A673 (cell line): ENCODE measurements around the gene NPTN. TPM values are rescaled to one million over a fixed set of nuclear protein-coding genes. Genes with fewer than 3 reads are reported as not detected.

Experiments
- BruUV-seq: library from RNA; stranded (reverse); fragments of 400-500 nt; replicated peaks from 2 replicates; lab custom pipeline; 2021; lab: Mats Ljungman, UMichigan
- CTCF ChIA-PET: fragments of 300-600 bp; sonication (Branson Sonifier 250); formaldehyde crosslinking; loops from one replicate; lab custom pipeline; 2022; ENCODE audit warnings: antibody characterized with exemption; lab: Charles Lee
- POLR2A ChIA-PET: fragments of 300-600 bp; sonication (Branson Sonifier 250); formaldehyde crosslinking; loops from one replicate; lab custom pipeline; 2022; ENCODE audit warnings: antibody characterized with exemption; ENCODE audit not compliant: low non-redundant PET; lab: Charles Lee
- DNase-seq: peaks from one replicate; pipeline ENCODE4 v3.0.0-alpha.2; 2015; ENCODE audit warnings: low spot score
- H3K27ac ChIP-seq: fragments of 200-600 bp; sonication (generic); 2 replicates; pipeline ENCODE4 v1.5.1; 2016; ENCODE audit warnings: mixed run types, low read depth, mild to moderate bottlenecking, mixed read lengths, antibody characterized with exemption, low read length; ENCODE audit not compliant: poor library complexity, severe bottlenecking
- H3K27me3 ChIP-seq: fragments of 200-600 bp; sonication (generic); replicated peaks from 2 replicates; pipeline ENCODE4 v1.6.1; 2017; ENCODE audit warnings: mixed run types, low read depth, mild to moderate bottlenecking, mixed read lengths, antibody characterized with exemption, low read length; ENCODE audit not compliant: insufficient read depth, poor library complexity
- H3K36me3 ChIP-seq: fragments of 200-600 bp; sonication (generic); 2 replicates; pipeline ENCODE4 v1.6.1; 2016; ENCODE audit warnings: mixed run types, mild to moderate bottlenecking, mixed read lengths, antibody characterized with exemption, low read length; ENCODE audit not compliant: insufficient read depth, poor library complexity, severe bottlenecking
- H3K4me1 ChIP-seq: fragments of 200-600 bp; sonication (generic); 2 replicates; pipeline ENCODE4 v1.6.1; 2017; ENCODE audit warnings: mixed run types, mild to moderate bottlenecking, mixed read lengths, antibody characterized with exemption, low read length; ENCODE audit not compliant: insufficient read depth, poor library complexity, severe bottlenecking
- H3K4me3 ChIP-seq: fragments of 200-600 bp; sonication (generic); 2 replicates; pipeline ENCODE4 v1.5.1; 2016; ENCODE audit warnings: low read depth, mixed run types, mild to moderate bottlenecking, mixed read lengths, low read length; ENCODE audit not compliant: poor library complexity, severe bottlenecking
- H3K9me3 ChIP-seq: fragments of 200-600 bp; sonication (generic); 2 replicates; pipeline ENCODE4 v1.6.1; 2016; ENCODE audit warnings: mixed run types, low read depth, mild to moderate bottlenecking, mixed read lengths, antibody characterized with exemption, low read length; ENCODE audit not compliant: poor library complexity, severe bottlenecking
- EZH2 ChIP-seq: fragments of 200-600 bp; sonication (generic); IDR thresholded peaks from 2 replicates; pipeline ENCODE4 v1.6.1; 2017; ENCODE audit warnings: borderline replicate concordance, low read depth, mild to moderate bottlenecking, mixed read lengths, antibody characterized with exemption, low read length; ENCODE audit not compliant: poor library complexity, severe bottlenecking
- intact Hi-C: fragments of 100-400 bp; cut with micrococcal nuclease; formaldehyde crosslinking; loops from one replicate; pipeline ENCODE4 v1.10.0; 2022; ENCODE audit not compliant: unreplicated experiment
- total RNA-seq: library from RNA; stranded (reverse); gene quantifications from 2 replicates; pipeline ENCODE4 v1.2.3, GENCODE V29; 2021
- TF ChIP-seq, protein P1 (sequence below): fragments of 300-800, 200-600 bp; sonication (generic); conservative IDR thresholded peaks from 2 replicates; pipeline ENCODE4 v1.5.1; 2017; ENCODE audit warnings: low read depth, mild to moderate bottlenecking, antibody characterized with exemption, low read length, moderate library complexity, mixed read lengths

Gene NPTN
- total RNA-seq, 1 experiment from 2014 or later = 101 TPM

DNA sequence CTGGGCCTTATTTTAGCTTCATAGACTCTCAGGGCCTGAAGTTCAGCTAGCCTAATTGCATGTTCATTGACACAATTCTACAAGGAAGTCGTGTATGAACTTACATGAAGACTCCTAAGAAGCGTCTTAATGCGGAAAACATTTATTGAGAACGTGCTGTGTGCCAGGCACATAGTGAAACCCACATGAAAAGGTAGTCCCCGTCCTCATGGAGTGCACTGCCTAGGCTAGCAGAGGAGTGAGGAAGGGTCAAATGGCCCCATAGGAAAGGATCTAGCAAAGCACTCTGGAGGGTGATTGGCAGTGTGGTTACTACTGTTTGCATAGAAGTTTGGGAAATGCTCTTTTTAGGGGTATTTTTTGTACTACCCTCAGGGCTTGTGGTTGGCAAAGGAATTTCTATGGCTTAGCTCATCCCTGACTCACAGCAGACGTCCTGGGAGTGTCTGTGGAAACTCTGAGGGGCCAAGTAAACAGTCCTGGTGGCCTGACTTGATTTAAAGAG is 854 bp upstream of the NPTN start:
- ChIA-PET CTCF (interaction anchor here (4.1 kb wide), 1 partner anchor 74 kb away, joined by 55 read pairs; no protein-coding TSS in a partner anchor), POLR2A (interaction anchor here (0.7 kb wide), 1 partner anchor 11 kb away, joined by 3 read pairs; no protein-coding TSS in a partner anchor)
- DNase-seq = no peak
- Histone ChIP-seq H3K4me3 (peak overlapping the region; percentile 75), H3K9me3 (no peaks in the 10 kb centered on the region), H3K27ac (peak overlapping the region; percentile 73), H3K4me1 (peaks cover 34% of the 10 kb centered on the region), H3K36me3 (no peaks in the 10 kb centered on the region), H3K27me3 (no peaks in the 10 kb centered on the region)
- TF ChIP-seq EZH2 = no peak
- TF ChIP-seq, protein P1, sequence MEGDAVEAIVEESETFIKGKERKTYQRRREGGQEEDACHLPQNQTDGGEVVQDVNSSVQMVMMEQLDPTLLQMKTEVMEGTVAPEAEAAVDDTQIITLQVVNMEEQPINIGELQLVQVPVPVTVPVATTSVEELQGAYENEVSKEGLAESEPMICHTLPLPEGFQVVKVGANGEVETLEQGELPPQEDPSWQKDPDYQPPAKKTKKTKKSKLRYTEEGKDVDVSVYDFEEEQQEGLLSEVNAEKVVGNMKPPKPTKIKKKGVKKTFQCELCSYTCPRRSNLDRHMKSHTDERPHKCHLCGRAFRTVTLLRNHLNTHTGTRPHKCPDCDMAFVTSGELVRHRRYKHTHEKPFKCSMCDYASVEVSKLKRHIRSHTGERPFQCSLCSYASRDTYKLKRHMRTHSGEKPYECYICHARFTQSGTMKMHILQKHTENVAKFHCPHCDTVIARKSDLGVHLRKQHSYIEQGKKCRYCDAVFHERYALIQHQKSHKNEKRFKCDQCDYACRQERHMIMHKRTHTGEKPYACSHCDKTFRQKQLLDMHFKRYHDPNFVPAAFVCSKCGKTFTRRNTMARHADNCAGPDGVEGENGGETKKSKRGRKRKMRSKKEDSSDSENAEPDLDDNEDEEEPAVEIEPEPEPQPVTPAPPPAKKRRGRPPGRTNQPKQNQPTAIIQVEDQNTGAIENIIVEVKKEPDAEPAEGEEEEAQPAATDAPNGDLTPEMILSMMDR = no peak
- no TSS peak for BruUV-seq
- intact Hi-C loops = loop anchor here (5.0 kb wide), 1 partner anchor 327 kb away; no protein-coding TSS in a partner anchor

DNA sequence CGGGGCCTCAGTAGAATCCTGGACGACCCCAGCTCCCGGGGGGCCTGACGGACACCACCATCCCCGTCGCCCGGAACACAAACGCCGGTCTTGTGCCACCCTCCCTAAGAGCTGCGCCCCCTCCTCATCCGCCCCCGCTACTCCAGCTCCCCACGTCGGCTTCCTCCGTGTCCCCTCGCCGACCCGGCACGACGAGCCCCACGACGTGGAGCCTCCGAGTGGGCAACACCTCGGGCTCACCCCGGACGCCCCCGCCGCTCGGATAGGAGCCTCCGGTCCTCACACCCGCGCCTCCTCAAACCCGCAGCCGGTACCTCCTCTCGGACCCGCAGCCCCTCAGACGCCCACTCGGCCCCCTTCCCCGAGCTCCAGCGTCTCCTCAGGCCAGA is 525 bp downstream of the NPTN start:
- H3K27ac ChIP-seq = peak overlapping the region; percentile 82
- intact Hi-C loops = loop anchor here (5.0 kb wide), 1 partner anchor 325 kb away; no protein-coding TSS in a partner anchor
- peak overlapping the region; percentile 75 for H3K4me3 ChIP-seq
- no TSS peak for BruUV-seq
- DNase-seq = no peak
- H3K36me3 ChIP-seq = no peaks in the 10 kb centered on the region
- H3K27me3 ChIP-seq = no peaks in the 10 kb centered on the region
- H3K9me3 ChIP-seq = no peaks in the 10 kb centered on the region
- ChIA-PET POLR2A (no interaction called here), CTCF (interaction anchor here (1.1 kb wide), 1 partner anchor 67 kb away, joined by 3 read pairs; no protein-coding TSS in a partner anchor)
- H3K4me1 ChIP-seq = peaks cover 48% of the 10 kb centered on the region
- TF ChIP-seq, protein P1 = no peak
- TF ChIP-seq EZH2 = no peak

DNA sequence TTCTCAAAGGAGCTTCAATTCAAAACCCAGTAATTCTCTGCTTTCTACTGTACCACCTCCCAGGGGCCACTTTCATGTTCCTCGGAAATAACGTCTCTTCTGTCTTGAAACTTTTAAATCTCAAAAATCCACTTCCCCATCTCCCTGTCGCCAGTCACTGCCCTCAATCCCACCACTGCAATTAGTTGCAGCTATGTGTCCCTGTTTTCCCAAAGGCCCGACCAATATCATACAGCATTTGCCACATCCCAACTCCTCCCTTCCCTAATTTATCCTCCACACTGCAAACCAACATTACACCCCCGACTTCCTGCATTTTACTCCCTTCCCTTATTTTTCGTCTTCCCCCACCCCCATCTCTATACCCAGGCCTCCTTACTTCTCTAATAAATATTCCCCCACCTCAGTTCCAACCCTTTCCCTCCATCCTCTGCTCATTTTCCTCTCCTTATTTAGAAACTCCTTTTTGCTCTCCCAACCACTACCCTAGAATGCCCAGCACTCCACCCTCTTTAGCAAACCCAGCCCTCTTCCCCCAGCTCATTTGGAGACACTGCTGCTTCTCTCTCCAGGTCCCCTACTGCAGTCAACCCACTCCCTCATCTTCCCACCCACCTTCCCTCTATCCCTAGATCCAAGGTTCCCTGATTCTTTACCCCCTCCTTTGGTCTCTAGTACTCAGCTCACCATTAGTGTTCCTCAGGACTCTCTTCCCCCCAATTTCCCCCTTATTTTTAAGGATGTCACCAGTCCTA is 1.1 kb downstream of the NPTN start:
- BruUV-seq = no TSS peak
- H3K27ac ChIP-seq = peak overlapping the region; percentile 82
- DNase-seq = peak; percentile 62
- H3K27me3 ChIP-seq = no peaks in the 10 kb centered on the region
- no peaks in the 10 kb centered on the region for H3K9me3 ChIP-seq
- peak overlapping the region; percentile 75 for H3K4me3 ChIP-seq
- peaks cover 54% of the 10 kb centered on the region for H3K4me1 ChIP-seq
- intact Hi-C loops = loop anchor here (5.0 kb wide), 1 partner anchor 325 kb away; no protein-coding TSS in a partner anchor
- ChIA-PET CTCF (interaction anchor here (0.7 to 1.1 kb wide), 2 partner anchors 68 to 72 kb away, joined by 3 read pairs; no protein-coding TSS in a partner anchor), POLR2A (interaction anchor here (0.7 kb wide), 1 partner anchor 9 kb away, joined by 5 read pairs; no protein-coding TSS in a partner anchor)
- no peaks in the 10 kb centered on the region for H3K36me3 ChIP-seq
- TF ChIP-seq EZH2 = no peak
- TF ChIP-seq, protein P1 = no peak
